OCI-LY7 (cell line): Measurements from ENCODE around the gene TMEM54.

Experiments
- EZH2phosphoT487 ChIP-seq: fragments of 200-600 bp; sonication (generic); IDR thresholded peaks from 2 replicates; pipeline ENCODE4 v1.6.1; 2018; ENCODE audit warnings: low read depth, borderline replicate concordance, mild to moderate bottlenecking, mixed run types, antibody characterized with exemption, low read length, moderate library complexity, mixed read lengths
- TF ChIP-seq, protein P1 (sequence below): fragments of 200-600 bp; sonication (generic); conservative IDR thresholded peaks from 2 replicates; pipeline ENCODE4 v1.5.1; 2014; ENCODE audit warnings: mild to moderate bottlenecking, antibody characterized with exemption, low read length, moderate library complexity, mixed read lengths

DNA sequence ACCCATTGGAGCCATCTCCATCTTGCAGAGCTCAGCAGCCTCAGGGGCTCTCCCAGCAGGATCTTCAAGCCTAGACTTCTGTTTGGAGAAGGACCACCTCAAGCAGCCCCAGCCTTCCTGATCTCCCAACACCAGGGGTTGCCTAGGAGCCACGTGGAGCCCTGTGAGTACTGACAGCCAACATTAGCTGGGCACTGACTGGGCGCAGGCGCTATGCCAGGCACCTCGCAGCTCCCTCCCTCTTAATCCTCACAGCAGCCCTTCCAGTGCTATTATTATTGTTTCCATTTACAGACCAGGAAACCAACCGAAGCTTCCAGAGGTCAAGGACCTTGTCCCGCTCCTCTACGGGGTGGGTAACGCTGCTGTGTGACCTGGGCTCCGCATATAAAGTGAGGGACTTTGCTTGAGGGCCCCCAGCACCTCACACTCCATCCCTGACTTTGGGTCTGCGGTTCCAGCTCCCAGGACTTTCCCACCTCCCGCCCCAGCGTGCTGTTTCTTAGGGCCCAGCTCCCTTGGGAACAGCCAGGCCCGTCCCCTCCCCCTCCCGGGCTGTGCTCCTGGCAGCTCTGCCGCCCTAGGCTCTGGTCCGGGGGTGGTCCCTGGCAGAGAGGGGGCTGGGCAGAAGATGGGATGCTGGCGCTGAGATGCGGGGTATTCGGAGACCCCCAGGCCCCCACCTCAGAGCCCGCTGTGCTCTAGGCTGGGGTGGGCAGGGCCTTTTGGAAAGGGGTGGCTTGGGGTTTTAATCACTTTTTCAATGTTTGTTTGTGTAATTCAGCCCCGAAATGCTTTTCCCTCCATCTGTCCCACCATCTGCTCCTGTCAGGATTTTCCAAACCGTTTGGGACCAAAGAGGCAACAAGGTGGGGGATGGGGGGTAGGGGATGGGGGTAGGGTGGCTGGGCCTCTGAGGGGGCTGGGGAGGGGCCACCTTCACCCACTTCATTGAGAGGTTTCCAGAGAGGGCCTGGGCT, 19.0 kb downstream of the TMEM54 start:
- TF ChIP-seq, protein P1, sequence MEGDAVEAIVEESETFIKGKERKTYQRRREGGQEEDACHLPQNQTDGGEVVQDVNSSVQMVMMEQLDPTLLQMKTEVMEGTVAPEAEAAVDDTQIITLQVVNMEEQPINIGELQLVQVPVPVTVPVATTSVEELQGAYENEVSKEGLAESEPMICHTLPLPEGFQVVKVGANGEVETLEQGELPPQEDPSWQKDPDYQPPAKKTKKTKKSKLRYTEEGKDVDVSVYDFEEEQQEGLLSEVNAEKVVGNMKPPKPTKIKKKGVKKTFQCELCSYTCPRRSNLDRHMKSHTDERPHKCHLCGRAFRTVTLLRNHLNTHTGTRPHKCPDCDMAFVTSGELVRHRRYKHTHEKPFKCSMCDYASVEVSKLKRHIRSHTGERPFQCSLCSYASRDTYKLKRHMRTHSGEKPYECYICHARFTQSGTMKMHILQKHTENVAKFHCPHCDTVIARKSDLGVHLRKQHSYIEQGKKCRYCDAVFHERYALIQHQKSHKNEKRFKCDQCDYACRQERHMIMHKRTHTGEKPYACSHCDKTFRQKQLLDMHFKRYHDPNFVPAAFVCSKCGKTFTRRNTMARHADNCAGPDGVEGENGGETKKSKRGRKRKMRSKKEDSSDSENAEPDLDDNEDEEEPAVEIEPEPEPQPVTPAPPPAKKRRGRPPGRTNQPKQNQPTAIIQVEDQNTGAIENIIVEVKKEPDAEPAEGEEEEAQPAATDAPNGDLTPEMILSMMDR: no peak
- no peak for TF ChIP-seq EZH2phosphoT487
